GM18858 (cell line): ENCODE results near the gene TATDN3.
A peak's percentile ranks its signal among the peaks of the same experiment; 100 is the strongest.
"Not testable (repeated sequence)": the region's sequence is repeated elsewhere in the genome, so short reads cannot be mapped to it uniquely, and the experiment has no call there.

ENCODE experiments used
- ATAC-seq: cut with Tn5 transposase; IDR thresholded peaks from one replicate; pipeline ENCODE4 v1.9.1; 2021; ENCODE audit not compliant: unreplicated experiment

TATDN3 gene

GRCh38 chr1:212791676-212792395, at the start of gene TATDN3, which contains the start of gene NSL1:
Gene TATDN3, plus strand, starts transcription at chr1:212791894. Its CDS starts 28 bp downstream, at chr1:212791922.
Gene NSL1, minus strand, starts transcription at chr1:212791777. Its CDS starts 14 bp downstream, at chr1:212791763.
- ATAC-seq: peak; percentile 32

- ATAC-seq: no peak
Observed at GRCh38 chr1:212743901-212744475, 47.7 kb upstream of the TATDN3 start.

GRCh38 chr1:212745303-212745702, 46.4 kb upstream of the TATDN3 start:
- no peak for ATAC-seq

- no peak for ATAC-seq
Observed at GRCh38 chr1:212746546-212746945, 45.1 kb upstream of the TATDN3 start.

- no peak for ATAC-seq
Observed at GRCh38 chr1:212749821-212750535, 41.7 kb upstream of the TATDN3 start.

GRCh38 chr1:212752252-212752933, 39.3 kb upstream of the TATDN3 start:
- ATAC-seq: no peak

- ATAC-seq: no peak
Observed at GRCh38 chr1:212752934-212753497, 38.7 kb upstream of the TATDN3 start.

- ATAC-seq: no peak
Observed at GRCh38 chr1:212753749-212754148, 37.9 kb upstream of the TATDN3 start.

GRCh38 chr1:212754193-212754592, 37.5 kb upstream of the TATDN3 start:
- no peak for ATAC-seq

GRCh38 chr1:212754680-212755079, 37.0 kb upstream of the TATDN3 start:
- no peak for ATAC-seq

- no peak for ATAC-seq
Observed at GRCh38 chr1:212759683-212760082, 32.0 kb upstream of the TATDN3 start.

- no peak for ATAC-seq
Observed at GRCh38 chr1:212760126-212760823, 31.4 kb upstream of the TATDN3 start.

- ATAC-seq: no peak
Observed at GRCh38 chr1:212762234-212762633, 29.5 kb upstream of the TATDN3 start.

- ATAC-seq: no peak
Observed at GRCh38 chr1:212762839-212763238, 28.9 kb upstream of the TATDN3 start.

- not testable (repeated sequence) for ATAC-seq
Observed at GRCh38 chr1:212764718-212765281, 26.9 kb upstream of the TATDN3 start.

- ATAC-seq: not testable (repeated sequence)
Observed at GRCh38 chr1:212766825-212767224, 24.9 kb upstream of the TATDN3 start.

- no peak for ATAC-seq
Observed at GRCh38 chr1:212769459-212770167, 22.1 kb upstream of the TATDN3 start.

- ATAC-seq: no peak
Observed at GRCh38 chr1:212771341-212771740, 20.4 kb upstream of the TATDN3 start.

GRCh38 chr1:212773011-212773410, 18.7 kb upstream of the TATDN3 start:
- ATAC-seq: no peak
